ENCODE data around the gene ARID5B.

The ARID5B gene

DNA sequence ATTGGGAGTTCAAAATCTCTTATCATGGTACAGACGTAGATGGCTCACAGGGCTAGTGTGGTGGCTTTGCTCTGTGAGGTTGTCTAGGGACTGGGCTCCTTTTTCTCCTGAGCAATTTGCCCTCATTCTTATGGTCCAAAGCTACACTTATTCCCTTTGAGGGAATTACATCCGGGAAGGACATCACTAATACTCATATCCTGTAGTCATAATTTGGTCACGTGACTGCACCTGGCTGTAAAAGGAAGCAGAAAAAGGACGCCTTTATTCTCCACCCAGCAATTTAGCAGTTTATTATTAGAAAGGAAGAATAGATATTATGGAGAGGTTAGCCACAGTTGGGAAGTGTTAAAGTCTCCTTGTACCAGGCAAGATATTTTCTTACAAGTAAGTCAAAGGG is 28.1 kb downstream of the ARID5B start:
- ChIA-PET CTCF (interaction anchor here (0.6 to 1.1 kb wide), 3 partner anchors 14 to 178 kb away, joined by 3 read pairs; no protein-coding TSS in a partner anchor), POLR2A (no interaction called here)
- H3K4me3 ChIP-seq (ENCODE audit: low read depth, low read length), result no peak overlapping the region
- TF ChIP-seq, protein P1, sequence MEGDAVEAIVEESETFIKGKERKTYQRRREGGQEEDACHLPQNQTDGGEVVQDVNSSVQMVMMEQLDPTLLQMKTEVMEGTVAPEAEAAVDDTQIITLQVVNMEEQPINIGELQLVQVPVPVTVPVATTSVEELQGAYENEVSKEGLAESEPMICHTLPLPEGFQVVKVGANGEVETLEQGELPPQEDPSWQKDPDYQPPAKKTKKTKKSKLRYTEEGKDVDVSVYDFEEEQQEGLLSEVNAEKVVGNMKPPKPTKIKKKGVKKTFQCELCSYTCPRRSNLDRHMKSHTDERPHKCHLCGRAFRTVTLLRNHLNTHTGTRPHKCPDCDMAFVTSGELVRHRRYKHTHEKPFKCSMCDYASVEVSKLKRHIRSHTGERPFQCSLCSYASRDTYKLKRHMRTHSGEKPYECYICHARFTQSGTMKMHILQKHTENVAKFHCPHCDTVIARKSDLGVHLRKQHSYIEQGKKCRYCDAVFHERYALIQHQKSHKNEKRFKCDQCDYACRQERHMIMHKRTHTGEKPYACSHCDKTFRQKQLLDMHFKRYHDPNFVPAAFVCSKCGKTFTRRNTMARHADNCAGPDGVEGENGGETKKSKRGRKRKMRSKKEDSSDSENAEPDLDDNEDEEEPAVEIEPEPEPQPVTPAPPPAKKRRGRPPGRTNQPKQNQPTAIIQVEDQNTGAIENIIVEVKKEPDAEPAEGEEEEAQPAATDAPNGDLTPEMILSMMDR (IDR thresholded peaks at IDR 0.05; ENCODE audit: insufficient read depth, low read length, missing control alignments), result no peak
- DNase-seq (ENCODE audit: low read depth, low spot score), result no peak

DNA sequence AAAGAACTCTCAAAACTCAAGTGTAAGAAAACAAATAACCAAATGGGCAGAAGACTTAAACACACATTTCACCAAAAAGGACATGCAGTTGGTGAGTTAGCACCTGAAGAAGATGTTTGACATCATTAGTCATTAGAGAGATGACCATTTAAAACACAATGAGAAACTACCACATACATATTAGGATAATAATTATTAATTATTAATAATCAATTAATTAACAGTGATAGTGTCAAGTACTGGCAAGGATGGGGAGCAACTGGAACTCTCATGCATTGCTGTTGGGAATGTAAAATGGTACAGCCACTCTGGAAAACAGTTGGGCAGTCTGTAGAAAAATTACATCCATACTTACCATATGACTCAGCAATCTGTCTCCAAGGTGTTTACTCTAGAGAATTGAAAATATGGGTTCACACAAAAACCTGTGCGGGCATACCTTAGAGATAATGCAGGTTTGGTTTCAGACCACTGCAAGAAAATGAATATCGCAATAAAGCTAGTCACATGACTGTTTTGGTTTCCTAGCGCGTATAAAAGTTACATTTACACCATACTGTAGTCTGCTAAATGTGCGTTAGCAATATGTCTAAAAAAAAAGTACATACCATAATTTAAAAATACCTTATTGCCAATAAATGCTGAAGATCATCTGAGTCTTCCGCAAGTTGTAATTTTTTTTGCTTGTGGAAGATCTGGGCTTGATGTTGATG is 30.3 kb downstream of the ARID5B start:
- CTCF ChIA-PET, result no interaction called here
- no peak for DNase-seq (ENCODE audit: low read depth, low spot score)
- POLR2A ChIA-PET, result no interaction called here
- TF ChIP-seq, protein P1 (IDR thresholded peaks at IDR 0.05; ENCODE audit: insufficient read depth, low read length, missing control alignments), result no peak
- H3K4me3 ChIP-seq (ENCODE audit: low read depth, low read length), result no peak overlapping the region

DNA sequence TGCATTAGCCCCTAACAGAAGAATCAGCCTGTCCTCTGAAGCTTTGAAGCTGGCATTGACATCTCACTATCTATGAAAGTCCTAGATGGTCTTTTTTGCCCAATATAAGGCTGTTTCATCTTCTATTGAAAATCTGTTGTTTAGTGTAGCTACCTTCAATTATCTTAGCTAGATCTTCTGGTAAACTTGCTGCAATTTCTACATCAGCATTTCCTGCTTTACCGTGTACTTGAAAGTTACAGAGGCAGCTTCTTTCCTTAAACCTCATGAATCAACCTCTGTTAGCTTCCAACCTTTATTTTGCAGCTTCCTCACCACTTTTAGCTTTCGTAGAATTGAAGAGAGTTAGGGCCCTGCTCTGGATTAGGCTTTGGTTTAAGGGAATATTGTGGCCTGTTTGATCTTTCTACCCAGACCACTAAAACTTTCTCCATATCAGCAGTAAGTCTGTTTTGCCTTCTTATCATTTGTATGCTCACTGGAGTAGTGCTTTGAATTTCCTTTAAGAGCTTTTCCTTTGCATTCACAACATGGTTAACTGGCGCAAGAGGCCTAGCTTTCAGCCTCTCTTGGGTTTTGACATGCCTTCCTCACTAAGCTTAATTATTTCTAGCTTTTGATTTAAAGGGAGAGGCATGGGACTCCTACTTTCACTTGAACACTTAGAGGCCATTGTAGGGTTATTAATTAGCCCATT is 32.5 kb downstream of the ARID5B start:
- CTCF ChIA-PET, result interaction anchor here (0.7 kb wide), 2 partner anchors 87 to 311 kb away, joined by 3 read pairs; no protein-coding TSS in a partner anchor

DNA sequence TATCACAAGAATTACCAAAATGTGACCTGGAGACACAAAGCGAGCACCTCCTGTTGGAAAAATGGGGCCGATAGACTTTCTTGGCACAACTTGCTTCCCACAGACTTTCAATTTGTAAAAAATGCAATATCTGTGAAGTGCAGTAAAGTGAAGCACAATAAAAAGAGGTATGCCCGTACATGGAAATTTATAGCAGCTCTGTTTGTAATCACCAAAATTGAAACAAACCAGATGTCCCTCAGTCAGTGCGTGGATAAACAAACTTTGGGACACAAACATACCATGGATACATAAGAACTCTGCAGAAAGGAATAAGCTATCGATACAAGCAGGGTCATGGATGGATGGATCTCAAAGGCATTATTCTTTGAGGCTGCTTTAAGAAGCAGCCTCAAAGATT is 33.6 kb downstream of the ARID5B start:
- TF ChIP-seq, protein P1 (IDR thresholded peaks at IDR 0.05; ENCODE audit: insufficient read depth, low read length, missing control alignments), result no peak
- H3K4me3 ChIP-seq (ENCODE audit: low read depth, low read length), result no peak overlapping the region
- ChIA-PET CTCF (no interaction called here), POLR2A (no interaction called here)
- DNase-seq (ENCODE audit: low read depth, low spot score), result no peak

More for the DNA sequence above, 32.5 kb downstream of the ARID5B start:
- TF ChIP-seq, protein P1 (IDR thresholded peaks at IDR 0.05; ENCODE audit: insufficient read depth, low read length, missing control alignments), result no peak
- POLR2A ChIA-PET, result no interaction called here
- H3K4me3 ChIP-seq (ENCODE audit: low read depth, low read length), result no peak overlapping the region
- no peak for DNase-seq (ENCODE audit: low read depth, low spot score)

DNA sequence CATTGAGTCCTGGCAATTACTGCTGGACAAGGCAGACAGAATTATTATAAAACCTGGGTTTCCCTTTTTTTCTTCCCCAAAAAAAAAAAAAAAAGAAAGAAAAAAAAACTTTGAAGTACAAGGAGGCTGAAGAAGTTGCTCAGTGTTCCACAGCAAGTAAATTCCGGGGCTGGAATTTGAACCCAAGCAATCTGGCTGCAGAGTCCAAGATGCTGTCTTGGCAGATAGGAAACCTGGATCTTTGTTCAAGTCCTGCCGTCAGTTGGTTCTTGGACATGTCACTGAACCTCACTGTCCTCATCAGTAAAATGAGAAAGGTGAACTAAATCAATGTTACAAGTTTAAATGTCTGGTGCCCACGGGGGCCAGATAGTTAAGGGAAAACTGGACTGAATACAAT is 35.3 kb downstream of the ARID5B start:
- H3K4me3 ChIP-seq (ENCODE audit: low read depth, low read length), result no peak overlapping the region
- DNase-seq (ENCODE audit: low read depth, low spot score), result no peak
- CTCF ChIA-PET, result interaction anchor here (1.1 kb wide), 1 partner anchor 13 kb away, joined by 3 read pairs; no protein-coding TSS in a partner anchor
- POLR2A ChIA-PET, result no interaction called here
- TF ChIP-seq, protein P1 (IDR thresholded peaks at IDR 0.05; ENCODE audit: insufficient read depth, low read length, missing control alignments), result no peak
